AG09309 (cell line): Measurements from ENCODE around the gene TRIM38.
"Not testable (repeated sequence)": the region's sequence is repeated elsewhere in the genome, so short reads cannot be mapped to it uniquely, and the experiment has no call there.

Experiments used
- DNase-seq: peaks from one replicate; pipeline ENCODE4 v3.0.0-alpha.2; 2010; ENCODE audit warnings: low read depth
- H3K4me3 ChIP-seq: 2 replicates; pipeline ENCODE4 v1.5.1; 2011; ENCODE audit warnings: mild to moderate bottlenecking, low read depth, low read length, moderate library complexity; ENCODE audit not compliant: control insufficient read depth
- TF ChIP-seq, protein P1 (sequence below): IDR thresholded peaks from 2 replicates; pipeline ENCODE4 v1.5.1; 2011; ENCODE audit warnings: mild to moderate bottlenecking, low read depth, low read length, inconsistent platforms; ENCODE audit not compliant: insufficient read depth, control insufficient read depth; ENCODE audit errors: missing control alignments

Gene TRIM38

DNA sequence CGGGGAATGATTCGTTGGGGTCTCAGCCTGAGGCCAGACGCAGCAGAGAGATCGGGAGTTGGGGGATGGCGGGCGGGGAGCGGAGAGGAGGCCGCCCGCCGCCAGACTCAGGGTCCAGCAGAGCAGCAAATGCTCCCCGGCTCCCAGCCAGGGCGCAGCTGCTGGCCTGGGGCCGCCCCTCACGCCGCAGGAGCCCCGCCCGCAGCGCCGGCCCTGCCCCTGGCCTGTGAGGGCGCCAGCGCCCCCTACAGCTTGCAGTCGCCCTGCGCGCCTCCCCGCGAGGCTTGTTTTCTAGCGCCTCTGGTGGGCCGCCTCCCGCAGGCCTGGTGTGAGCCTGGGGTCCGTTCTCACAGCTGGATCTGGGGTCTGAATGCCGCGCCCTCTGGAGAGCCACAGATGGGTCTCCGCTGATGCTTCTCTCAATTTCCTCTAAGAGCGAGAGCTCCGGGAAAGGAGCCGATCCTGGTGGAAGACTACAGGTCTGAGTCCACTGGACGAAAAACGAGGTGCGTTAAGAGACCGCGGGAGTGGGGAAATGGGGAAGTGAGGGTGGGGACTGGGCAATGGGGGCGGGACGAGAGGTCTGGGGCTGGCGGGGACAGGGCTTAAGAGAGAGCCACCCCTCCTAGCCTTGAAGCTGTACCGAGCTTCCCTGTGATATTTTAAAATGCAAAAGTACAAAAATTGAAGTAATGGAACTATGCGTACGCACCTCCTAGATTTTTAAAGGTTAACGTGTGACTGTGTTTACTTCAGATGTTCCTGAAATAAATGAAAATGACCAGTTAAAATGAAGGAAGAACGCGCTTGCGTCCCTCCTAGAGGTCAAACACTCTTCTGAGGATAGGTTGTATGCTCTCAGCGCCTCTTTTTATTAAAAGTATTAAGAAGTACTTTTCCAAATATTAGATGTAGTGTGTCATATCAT lies 30.1 kb downstream of the TRIM38 start:
- DNase-seq: peak; percentile 61
- TF ChIP-seq, protein P1, sequence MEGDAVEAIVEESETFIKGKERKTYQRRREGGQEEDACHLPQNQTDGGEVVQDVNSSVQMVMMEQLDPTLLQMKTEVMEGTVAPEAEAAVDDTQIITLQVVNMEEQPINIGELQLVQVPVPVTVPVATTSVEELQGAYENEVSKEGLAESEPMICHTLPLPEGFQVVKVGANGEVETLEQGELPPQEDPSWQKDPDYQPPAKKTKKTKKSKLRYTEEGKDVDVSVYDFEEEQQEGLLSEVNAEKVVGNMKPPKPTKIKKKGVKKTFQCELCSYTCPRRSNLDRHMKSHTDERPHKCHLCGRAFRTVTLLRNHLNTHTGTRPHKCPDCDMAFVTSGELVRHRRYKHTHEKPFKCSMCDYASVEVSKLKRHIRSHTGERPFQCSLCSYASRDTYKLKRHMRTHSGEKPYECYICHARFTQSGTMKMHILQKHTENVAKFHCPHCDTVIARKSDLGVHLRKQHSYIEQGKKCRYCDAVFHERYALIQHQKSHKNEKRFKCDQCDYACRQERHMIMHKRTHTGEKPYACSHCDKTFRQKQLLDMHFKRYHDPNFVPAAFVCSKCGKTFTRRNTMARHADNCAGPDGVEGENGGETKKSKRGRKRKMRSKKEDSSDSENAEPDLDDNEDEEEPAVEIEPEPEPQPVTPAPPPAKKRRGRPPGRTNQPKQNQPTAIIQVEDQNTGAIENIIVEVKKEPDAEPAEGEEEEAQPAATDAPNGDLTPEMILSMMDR: peak; percentile 91
- H3K4me3 ChIP-seq: peak overlapping the region; percentile 60

GRCh38 chr6:25993341-25993684 lies 30.7 kb downstream of the TRIM38 start:
- peak overlapping the region; percentile 60 for H3K4me3 ChIP-seq
- not testable (repeated sequence) for DNase-seq

- no peak overlapping the region for H3K4me3 ChIP-seq
- TF ChIP-seq, protein P1: no peak
- DNase-seq: no peak
Observed at GRCh38 chr6:25995507-25995906, 32.9 kb downstream of the TRIM38 start.

DNA sequence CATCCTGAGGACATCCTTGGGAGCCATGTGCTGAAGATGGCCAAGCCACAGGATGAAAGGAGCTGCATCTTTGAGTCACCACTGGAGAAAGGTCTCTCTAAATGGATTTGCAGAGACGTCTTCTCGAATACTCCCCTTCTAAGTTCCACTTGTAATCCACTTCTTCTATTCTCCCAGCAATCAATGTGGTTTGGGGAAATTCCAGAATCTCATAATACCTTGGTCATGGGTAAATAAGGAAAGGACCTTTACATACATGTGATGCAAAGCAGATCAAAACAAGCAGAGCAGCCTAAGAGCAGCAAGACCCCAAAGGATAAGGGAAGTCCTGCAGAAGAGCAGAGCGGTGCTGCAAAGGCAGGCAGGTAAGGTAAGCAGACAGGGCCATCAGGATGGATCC lies 35.3 kb downstream of the TRIM38 start:
- TF ChIP-seq, protein P1: no peak
- no peak overlapping the region for H3K4me3 ChIP-seq
- no peak for DNase-seq

GRCh38 chr6:25998379-25998778 lies 35.8 kb downstream of the TRIM38 start:
- no peak for DNase-seq
- H3K4me3 ChIP-seq: no peak overlapping the region
- TF ChIP-seq, protein P1: no peak

DNA sequence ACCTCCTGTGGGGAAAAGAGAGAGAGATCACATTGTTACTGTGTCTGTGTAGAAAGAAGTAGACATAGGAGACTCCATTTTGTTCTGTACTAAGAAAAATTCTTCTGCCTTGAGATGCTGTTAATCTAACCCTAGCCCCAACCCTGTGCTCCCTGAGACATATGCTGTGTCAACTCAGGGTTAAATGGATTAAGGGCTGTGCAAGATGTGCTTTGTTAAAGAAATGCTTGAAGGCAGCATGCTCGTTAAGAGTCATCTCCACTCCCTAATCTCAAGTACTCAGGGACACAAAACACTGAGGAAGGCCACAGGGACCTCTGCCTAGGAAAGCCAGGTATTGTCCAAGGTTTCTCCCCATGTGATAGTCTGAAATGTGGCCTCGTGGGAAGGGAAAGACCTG lies 36.6 kb downstream of the TRIM38 start:
- H3K4me3 ChIP-seq, DNase-seq: not testable (repeated sequence)

GRCh38 chr6:26000366-26001144 lies 38.0 kb downstream of the TRIM38 start:
- TF ChIP-seq, protein P1: no peak
- DNase-seq: no peak
- no peak overlapping the region for H3K4me3 ChIP-seq
